K562 (cell line): ENCODE measurements around the gene AMN1. TPM values are rescaled to one million over a fixed set of nuclear protein-coding genes. Genes with fewer than 3 reads are reported as not detected.

Source experiments
- AFF4 ChIP-seq: sonication (generic); formaldehyde crosslinking; IDR thresholded peaks from 2 replicates; pipeline ENCODE4 v1.8.0; 2023; ENCODE audit warnings: mild to moderate bottlenecking, missing genetic modification reagents
- BCOR ChIP-seq: fragments of 450-650 bp; IDR thresholded peaks from 2 replicates; pipeline ENCODE4 v1.6.1; 2016
- COPS2 ChIP-seq: fragments of 450-650 bp; conservative IDR thresholded peaks from 2 replicates; pipeline ENCODE4 v1.6.1; 2016; ENCODE audit warnings: mild to moderate bottlenecking, moderate library complexity
- HDAC1 ChIP-seq, 2 experiments: fragments of 450-650 bp; IDR thresholded peaks; 2 replicates each; pipeline ENCODE4 v1.6.1; 2016 to 2017; ENCODE audit warnings: inconsistent platforms in 1 of 2, mild to moderate bottlenecking in 1 of 2, moderate library complexity in 1 of 2
- HEY1 ChIP-seq: fragments of 250-450 bp; sonication (Bioruptor Pico); IDR thresholded peaks from 2 replicates; pipeline ENCODE4 v1.5.0; 2020; ENCODE audit warnings: mild to moderate bottlenecking, moderate library complexity, borderline replicate concordance
- HMG20A ChIP-seq: fragments of 450-650 bp; formaldehyde crosslinking; conservative IDR thresholded peaks from 2 replicates; pipeline ENCODE4 v1.4.0; 2020; ENCODE audit warnings: mild to moderate bottlenecking, mixed read lengths
- IFI16 ChIP-seq: fragments of 250-450 bp; sonication (Bioruptor Pico); IDR thresholded peaks from 2 replicates; pipeline ENCODE4 v2.1.2; 2022; ENCODE audit warnings: mild to moderate bottlenecking, inconsistent platforms
- KDM4B ChIP-seq, 2 experiments: fragments of 450-650 bp in 1 of 2; sonication (generic) in 1 of 2; IDR thresholded peaks; 2 replicates each; pipeline ENCODE4 v1.6.1; 2016 to 2017; ENCODE audit warnings: borderline replicate concordance in 2 of 2, antibody characterized with exemption in 1 of 2, low read depth in 1 of 2, mild to moderate bottlenecking in 1 of 2
- MXI1 ChIP-seq: IDR thresholded peaks from 2 replicates; pipeline ENCODE4 v1.6.1; 2011; ENCODE audit warnings: low read depth, mild to moderate bottlenecking, improper control_type of control experiment, low read length
- NR3C1 ChIP-seq: sonication (generic); formaldehyde crosslinking; IDR thresholded peaks from 2 replicates; pipeline ENCODE4 v1.8.1; 2022; ENCODE audit warnings: missing genetic modification reagents
- PHF8 ChIP-seq: fragments of 200-600 bp; sonication (generic); IDR thresholded peaks from 2 replicates; pipeline ENCODE4 v1.6.1; 2012; ENCODE audit warnings: mixed run types, mild to moderate bottlenecking, inconsistent platforms, low read length, moderate library complexity, borderline replicate concordance
- POLR2AphosphoS5 ChIP-seq: IDR thresholded peaks from 2 replicates; pipeline ENCODE4 v1.6.1; 2011; ENCODE audit warnings: mild to moderate bottlenecking, low read depth, low read length, moderate library complexity; ENCODE audit not compliant: control insufficient read depth, insufficient read depth
- PRPF4 ChIP-seq: fragments of 200-400 bp; formaldehyde crosslinking; IDR thresholded peaks from one replicate; pipeline ENCODE4 v1.6.1; 2017; ENCODE audit warnings: low read length, low read depth, mild to moderate bottlenecking; ENCODE audit not compliant: insufficient read depth, poor library complexity, severe bottlenecking
- SNRNP70 ChIP-seq: fragments of 200-400 bp; formaldehyde crosslinking; optimal IDR thresholded peaks from 2 replicates; pipeline ENCODE3; 2017; ENCODE audit warnings: low read depth, low read length
- ZEB2 ChIP-seq: fragments of 450-650 bp; IDR thresholded peaks from 2 replicates; pipeline ENCODE4 v1.6.1; 2016
- ZNF133 ChIP-seq: fragments of 250-450 bp; sonication (Bioruptor Pico); IDR thresholded peaks from 2 replicates; pipeline ENCODE4 v1.4.0; 2020; ENCODE audit warnings: mild to moderate bottlenecking
- ZNF316 ChIP-seq: fragments of 450-650 bp; IDR thresholded peaks from 2 replicates; pipeline ENCODE4 v1.6.1; 2016
- polyA plus RNA-seq, 8 experiments: library from polyadenylated mRNA; depleted of rRNA in 4 of 8; stranded (reverse) in 5 of 8; unstranded in 3 of 8; fragments of >200 nt; fragmentation: Nextera tagmentation in 2 of 8; fragmentation: Illumina TruSeq in 1 of 8; extraction: Ambion mirVana in 2 of 8; extraction: Trizol in 1 of 8; gene quantifications; 2 replicates each; pipeline versions ENCODE4 v1.2.1 to v1.2.3, GENCODE V29; 2011 to 2014; ENCODE audit warnings: inconsistent platforms in 1 of 8, missing spikeins in 1 of 8
- total RNA-seq, 7 experiments: library from RNA; depleted of rRNA in 6 of 7; stranded (reverse); fragments of >200 nt in 6 of 7; fragmentation: Illumina TruSeq in 2 of 7; extraction: Trizol in 2 of 7; gene quantifications; 2 replicates each; pipeline versions ENCODE4 v1.2.1 to v1.2.3, GENCODE V29; 2011 to 2021; ENCODE audit warnings: low replicate concordance in 1 of 7
- TF ChIP-seq, protein P1 (sequence below): fragments of 450-650 bp; IDR thresholded peaks from 2 replicates; pipeline ENCODE4 v1.6.1; 2016; ENCODE audit warnings: low read depth, mild to moderate bottlenecking, moderate library complexity
- TF ChIP-seq, protein P2 (sequence below): fragments of 450-650 bp; IDR thresholded peaks from 2 replicates; pipeline ENCODE4 v1.7.1; 2018; ENCODE audit warnings: mild to moderate bottlenecking, low read depth; ENCODE audit not compliant: partially characterized antibody
- TF ChIP-seq, protein P3 (sequence below): sonication (generic); formaldehyde crosslinking; IDR thresholded peaks from 2 replicates; pipeline ENCODE4 v1.9.0; 2022; ENCODE audit warnings: mild to moderate bottlenecking, missing genetic modification reagents

AMN1 gene
- total and polyA plus RNA-seq, 9 of the 15 experiments (the other 6 are each of a cell fraction or from before 2014, with no cell fraction given): 5.2 to 27.6 (median 13.0) TPM

- peak; percentile 99 for TF ChIP-seq ZEB2
- TF ChIP-seq HEY1: no peak
- TF ChIP-seq SNRNP70: no peak
- TF ChIP-seq ZNF133: no peak
- peak; percentile 60 for TF ChIP-seq BCOR
- TF ChIP-seq, protein P1, sequence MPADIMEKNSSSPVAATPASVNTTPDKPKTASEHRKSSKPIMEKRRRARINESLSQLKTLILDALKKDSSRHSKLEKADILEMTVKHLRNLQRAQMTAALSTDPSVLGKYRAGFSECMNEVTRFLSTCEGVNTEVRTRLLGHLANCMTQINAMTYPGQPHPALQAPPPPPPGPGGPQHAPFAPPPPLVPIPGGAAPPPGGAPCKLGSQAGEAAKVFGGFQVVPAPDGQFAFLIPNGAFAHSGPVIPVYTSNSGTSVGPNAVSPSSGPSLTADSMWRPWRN: peak; percentile 79
- no peak for TF ChIP-seq IFI16
- no peak for TF ChIP-seq NR3C1 (CRISPR knock-in tag)
- TF ChIP-seq PRPF4: no peak
- no peak for TF ChIP-seq MXI1
- no peak for TF ChIP-seq AFF4
- TF ChIP-seq PHF8: no peak
- TF ChIP-seq, protein P2, sequence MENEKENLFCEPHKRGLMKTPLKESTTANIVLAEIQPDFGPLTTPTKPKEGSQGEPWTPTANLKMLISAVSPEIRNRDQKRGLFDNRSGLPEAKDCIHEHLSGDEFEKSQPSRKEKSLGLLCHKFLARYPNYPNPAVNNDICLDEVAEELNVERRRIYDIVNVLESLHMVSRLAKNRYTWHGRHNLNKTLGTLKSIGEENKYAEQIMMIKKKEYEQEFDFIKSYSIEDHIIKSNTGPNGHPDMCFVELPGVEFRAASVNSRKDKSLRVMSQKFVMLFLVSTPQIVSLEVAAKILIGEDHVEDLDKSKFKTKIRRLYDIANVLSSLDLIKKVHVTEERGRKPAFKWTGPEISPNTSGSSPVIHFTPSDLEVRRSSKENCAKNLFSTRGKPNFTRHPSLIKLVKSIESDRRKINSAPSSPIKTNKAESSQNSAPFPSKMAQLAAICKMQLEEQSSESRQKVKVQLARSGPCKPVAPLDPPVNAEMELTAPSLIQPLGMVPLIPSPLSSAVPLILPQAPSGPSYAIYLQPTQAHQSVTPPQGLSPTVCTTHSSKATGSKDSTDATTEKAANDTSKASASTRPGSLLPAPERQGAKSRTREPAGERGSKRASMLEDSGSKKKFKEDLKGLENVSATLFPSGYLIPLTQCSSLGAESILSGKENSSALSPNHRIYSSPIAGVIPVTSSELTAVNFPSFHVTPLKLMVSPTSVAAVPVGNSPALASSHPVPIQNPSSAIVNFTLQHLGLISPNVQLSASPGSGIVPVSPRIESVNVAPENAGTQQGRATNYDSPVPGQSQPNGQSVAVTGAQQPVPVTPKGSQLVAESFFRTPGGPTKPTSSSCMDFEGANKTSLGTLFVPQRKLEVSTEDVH: peak; percentile 65
- TF ChIP-seq COPS2: no peak
- no peak for TF ChIP-seq HMG20A (CRISPR knock-in tag)
- peak in 1 of 2 experiments; percentile 77; a peak in 2 of 4 replicates for TF ChIP-seq HDAC1 (IDR thresholded peaks at IDR 0.05)
- TF ChIP-seq, protein P3, sequence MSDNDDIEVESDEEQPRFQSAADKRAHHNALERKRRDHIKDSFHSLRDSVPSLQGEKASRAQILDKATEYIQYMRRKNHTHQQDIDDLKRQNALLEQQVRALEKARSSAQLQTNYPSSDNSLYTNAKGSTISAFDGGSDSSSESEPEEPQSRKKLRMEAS: no peak
- peak; percentile 98 for TF ChIP-seq ZNF316
- peak; percentile 58; the same call in 1 of the 2 replicates for TF ChIP-seq POLR2AphosphoS5
- TF ChIP-seq KDM4B (IDR thresholded peaks at IDR 0.05; ENCODE audit: borderline replicate concordance in 2 of 2, low read depth in 1 of 2): no peak
Measured at GRCh38 chr12:31749024-31749704, 20.3 kb upstream of the AMN1 start (continued).
